T-helper 1 cell treated with Interleukin-12 subunit alpha and Interleukin-12 subunit beta and Interleukin-4 antibody, amounts not matched to agents 30 μg/mL and 1 μg/mL, for 36 hours (primary cell): ENCODE measurements around the gene CELF2.

Source experiments
- H3K27ac Mint-ChIP-seq: one replicate; pipeline ENCODE4 v1.8.0; 2021; ENCODE audit warnings: mild to moderate bottlenecking, mixed read lengths
- H3K27me3 Mint-ChIP-seq: one replicate; pipeline ENCODE4 v1.8.0; 2021; ENCODE audit warnings: low read depth, mixed read lengths
- H3K36me3 Mint-ChIP-seq: one replicate; pipeline ENCODE4 v1.8.0; 2021; ENCODE audit warnings: low read depth, mixed read lengths
- H3K4me1 Mint-ChIP-seq: one replicate; pipeline ENCODE4 v1.8.0; 2021; ENCODE audit warnings: low read depth, mixed read lengths
- H3K4me3 Mint-ChIP-seq: one replicate; pipeline ENCODE4 v1.8.0; 2021; ENCODE audit warnings: mild to moderate bottlenecking, moderate library complexity, mixed read lengths
- H3K9me3 Mint-ChIP-seq: one replicate; pipeline ENCODE4 v1.8.0; 2021; ENCODE audit warnings: mixed read lengths

Gene CELF2

GRCh38 chr10:11023009-11023953, 5.6 kb downstream of the CELF2 start:
- Mint-ChIP-seq H3K27ac (no peak overlapping the region), H3K9me3 (no peaks in the 10 kb centered on the region), H3K36me3 (peaks cover 2% of the 10 kb centered on the region), H3K27me3 (peaks cover 69% of the 10 kb centered on the region), H3K4me3 (no peak overlapping the region), H3K4me1 (peaks cover 7% of the 10 kb centered on the region)

GRCh38 chr10:11024596-11024995, 6.9 kb downstream of the CELF2 start:
- Mint-ChIP-seq H3K36me3 (peaks cover 2% of the 10 kb centered on the region), H3K27ac (no peak overlapping the region), H3K4me3 (no peak overlapping the region), H3K9me3 (no peaks in the 10 kb centered on the region), H3K27me3 (peaks cover 68% of the 10 kb centered on the region), H3K4me1 (peaks cover 1% of the 10 kb centered on the region)

GRCh38 chr10:11025978-11026377, 8.3 kb downstream of the CELF2 start:
- Mint-ChIP-seq H3K27me3 (peaks cover 58% of the 10 kb centered on the region), H3K4me3 (no peak overlapping the region), H3K9me3 (no peaks in the 10 kb centered on the region), H3K4me1 (no peaks in the 10 kb centered on the region), H3K36me3 (no peaks in the 10 kb centered on the region), H3K27ac (no peak overlapping the region)

GRCh38 chr10:11026773-11027172, 9.1 kb downstream of the CELF2 start:
- peaks cover 51% of the 10 kb centered on the region for H3K27me3 Mint-ChIP-seq
- H3K4me1 Mint-ChIP-seq, result no peaks in the 10 kb centered on the region

GRCh38 chr10:11034762-11035161, 17.1 kb downstream of the CELF2 start:
- H3K27ac Mint-ChIP-seq, result no peak overlapping the region
- H3K27me3 Mint-ChIP-seq, result peaks cover 30% of the 10 kb centered on the region

More at GRCh38 chr10:11026773-11027172, 9.1 kb downstream of the CELF2 start:
- Mint-ChIP-seq H3K27ac (no peak overlapping the region), H3K4me3 (no peak overlapping the region), H3K36me3 (no peaks in the 10 kb centered on the region), H3K9me3 (no peaks in the 10 kb centered on the region)

GRCh38 chr10:11035301-11035991, 17.8 kb downstream of the CELF2 start:
- no peaks in the 10 kb centered on the region for H3K9me3 Mint-ChIP-seq
- H3K27me3 Mint-ChIP-seq, result peaks cover 29% of the 10 kb centered on the region
- H3K27ac Mint-ChIP-seq, result no peak overlapping the region
- peaks cover 2% of the 10 kb centered on the region for H3K4me1 Mint-ChIP-seq
- no peaks in the 10 kb centered on the region for H3K36me3 Mint-ChIP-seq
- H3K4me3 Mint-ChIP-seq, result no peak overlapping the region

More at GRCh38 chr10:11034762-11035161, 17.1 kb downstream of the CELF2 start:
- H3K4me3 Mint-ChIP-seq, result no peak overlapping the region
- no peaks in the 10 kb centered on the region for H3K9me3 Mint-ChIP-seq
- no peaks in the 10 kb centered on the region for H3K36me3 Mint-ChIP-seq
- H3K4me1 Mint-ChIP-seq, result peaks cover 2% of the 10 kb centered on the region

- no peak overlapping the region for H3K4me3 Mint-ChIP-seq
- peaks cover 2% of the 10 kb centered on the region for H3K4me1 Mint-ChIP-seq
- no peaks in the 10 kb centered on the region for H3K36me3 Mint-ChIP-seq
- H3K27ac Mint-ChIP-seq, result no peak overlapping the region
- peaks cover 36% of the 10 kb centered on the region for H3K27me3 Mint-ChIP-seq
- no peaks in the 10 kb centered on the region for H3K9me3 Mint-ChIP-seq
Observed at GRCh38 chr10:11036424-11037011, 18.8 kb downstream of the CELF2 start.

GRCh38 chr10:11037991-11038390, 20.3 kb downstream of the CELF2 start:
- H3K27me3 Mint-ChIP-seq, result peaks cover 48% of the 10 kb centered on the region
- peaks cover 2% of the 10 kb centered on the region for H3K4me1 Mint-ChIP-seq
- H3K9me3 Mint-ChIP-seq, result no peaks in the 10 kb centered on the region
- H3K27ac Mint-ChIP-seq, result no peak overlapping the region
- no peaks in the 10 kb centered on the region for H3K36me3 Mint-ChIP-seq
- no peak overlapping the region for H3K4me3 Mint-ChIP-seq

- H3K27me3 Mint-ChIP-seq, result peaks cover 52% of the 10 kb centered on the region
- H3K36me3 Mint-ChIP-seq, result no peaks in the 10 kb centered on the region
- no peaks in the 10 kb centered on the region for H3K9me3 Mint-ChIP-seq
- no peak overlapping the region for H3K4me3 Mint-ChIP-seq
- no peaks in the 10 kb centered on the region for H3K4me1 Mint-ChIP-seq
- H3K27ac Mint-ChIP-seq, result no peak overlapping the region
Observed at GRCh38 chr10:11042357-11042756, 24.7 kb downstream of the CELF2 start.

GRCh38 chr10:11043039-11043438, 25.4 kb downstream of the CELF2 start:
- H3K9me3 Mint-ChIP-seq, result no peaks in the 10 kb centered on the region

GRCh38 chr10:11043446-11044127, 25.9 kb downstream of the CELF2 start:
- no peak overlapping the region for H3K4me3 Mint-ChIP-seq
- H3K4me1 Mint-ChIP-seq, result no peaks in the 10 kb centered on the region
- no peaks in the 10 kb centered on the region for H3K9me3 Mint-ChIP-seq
- peaks cover 51% of the 10 kb centered on the region for H3K27me3 Mint-ChIP-seq
- H3K27ac Mint-ChIP-seq, result no peak overlapping the region
- no peaks in the 10 kb centered on the region for H3K36me3 Mint-ChIP-seq

More at GRCh38 chr10:11043039-11043438, 25.4 kb downstream of the CELF2 start:
- Mint-ChIP-seq H3K4me3 (no peak overlapping the region), H3K4me1 (no peaks in the 10 kb centered on the region), H3K36me3 (no peaks in the 10 kb centered on the region), H3K27ac (no peak overlapping the region), H3K27me3 (peaks cover 48% of the 10 kb centered on the region)

GRCh38 chr10:11045487-11045886, 27.8 kb downstream of the CELF2 start:
- Mint-ChIP-seq H3K4me1 (no peaks in the 10 kb centered on the region), H3K4me3 (no peak overlapping the region), H3K27me3 (peaks cover 53% of the 10 kb centered on the region), H3K27ac (no peak overlapping the region), H3K9me3 (no peaks in the 10 kb centered on the region), H3K36me3 (no peaks in the 10 kb centered on the region)

GRCh38 chr10:11045995-11046775, 28.5 kb downstream of the CELF2 start:
- Mint-ChIP-seq H3K36me3 (no peaks in the 10 kb centered on the region), H3K27ac (no peak overlapping the region), H3K9me3 (no peaks in the 10 kb centered on the region), H3K4me3 (no peak overlapping the region), H3K27me3 (peaks cover 54% of the 10 kb centered on the region), H3K4me1 (no peaks in the 10 kb centered on the region)
